Sigmoid colon (tissue), 3 donors: ENCODE data around the gene VPS18.

Source experiments
- POLR2A ChIP-seq, 2 donors: fragments of 450-650 bp; IDR thresholded peaks; one replicate each; pipeline ENCODE4 v1.6.1; 2016; ENCODE audit warnings: antibody characterized with exemption in 2 of 2, mild to moderate bottlenecking in 2 of 2, moderate library complexity in 2 of 2
- TF ChIP-seq, protein P1 (sequence below), 4 experiments: fragments of 450-650 bp in 3 of 4; fragments of 200-600 bp in 1 of 4; IDR thresholded peaks; one replicate each; pipeline ENCODE4 v1.5.1; 2016 to 2019; ENCODE audit warnings: antibody characterized with exemption in 4 of 4, mild to moderate bottlenecking in 3 of 4, moderate library complexity in 2 of 4

DNA sequence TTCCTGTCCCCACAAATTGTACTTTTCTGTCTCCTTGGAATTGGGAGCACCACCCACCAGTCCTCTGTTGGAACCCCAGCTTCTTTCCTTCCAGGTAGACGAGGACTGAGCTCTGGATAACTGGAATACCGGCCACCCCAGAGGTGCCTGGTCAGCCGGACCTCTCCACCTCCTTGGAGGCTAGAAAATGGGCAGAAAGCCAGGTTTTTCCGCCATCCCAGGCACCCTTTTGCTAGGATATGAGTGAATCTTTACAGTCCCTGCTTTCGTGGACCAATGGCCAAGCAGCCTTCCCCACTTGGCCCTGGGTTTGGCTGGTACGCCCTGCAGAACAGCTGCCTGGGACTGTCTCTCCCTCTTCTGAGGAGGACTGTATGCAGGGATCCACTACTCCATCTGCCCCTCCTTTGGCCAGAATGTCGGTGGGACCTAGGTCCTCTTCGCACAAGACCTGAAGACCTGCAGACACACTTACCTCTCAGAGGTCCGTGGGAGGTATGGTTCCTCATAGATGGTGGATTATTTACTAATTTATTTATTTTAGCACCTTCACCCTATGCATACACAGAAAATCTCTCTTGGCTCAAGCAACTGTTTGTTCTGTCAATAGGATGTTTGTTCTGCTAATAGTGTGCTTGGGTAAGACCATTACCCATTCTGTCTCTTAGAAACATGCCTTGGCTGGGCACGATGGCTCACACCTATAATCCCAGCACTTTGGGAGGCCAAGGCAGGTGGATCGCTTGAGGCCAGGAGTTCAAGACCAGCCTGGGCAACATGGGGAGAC lies 50.5 kb downstream of the VPS18 start:
- TF ChIP-seq, protein P1, sequence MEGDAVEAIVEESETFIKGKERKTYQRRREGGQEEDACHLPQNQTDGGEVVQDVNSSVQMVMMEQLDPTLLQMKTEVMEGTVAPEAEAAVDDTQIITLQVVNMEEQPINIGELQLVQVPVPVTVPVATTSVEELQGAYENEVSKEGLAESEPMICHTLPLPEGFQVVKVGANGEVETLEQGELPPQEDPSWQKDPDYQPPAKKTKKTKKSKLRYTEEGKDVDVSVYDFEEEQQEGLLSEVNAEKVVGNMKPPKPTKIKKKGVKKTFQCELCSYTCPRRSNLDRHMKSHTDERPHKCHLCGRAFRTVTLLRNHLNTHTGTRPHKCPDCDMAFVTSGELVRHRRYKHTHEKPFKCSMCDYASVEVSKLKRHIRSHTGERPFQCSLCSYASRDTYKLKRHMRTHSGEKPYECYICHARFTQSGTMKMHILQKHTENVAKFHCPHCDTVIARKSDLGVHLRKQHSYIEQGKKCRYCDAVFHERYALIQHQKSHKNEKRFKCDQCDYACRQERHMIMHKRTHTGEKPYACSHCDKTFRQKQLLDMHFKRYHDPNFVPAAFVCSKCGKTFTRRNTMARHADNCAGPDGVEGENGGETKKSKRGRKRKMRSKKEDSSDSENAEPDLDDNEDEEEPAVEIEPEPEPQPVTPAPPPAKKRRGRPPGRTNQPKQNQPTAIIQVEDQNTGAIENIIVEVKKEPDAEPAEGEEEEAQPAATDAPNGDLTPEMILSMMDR (IDR thresholded peaks at IDR 0.05): no peak
- no peak for TF ChIP-seq POLR2A (IDR thresholded peaks at IDR 0.05)
